HEK293 (cell line): ENCODE results near the gene ABCF2.

Experiments
- CTCF ChIA-PET: fragments of 350-600 bp; formaldehyde crosslinking; extraction: SDS; loops from one replicate; lab custom pipeline; 2021; ENCODE audit warnings: antibody characterized with exemption; lab: Yijun Ruan, JAX
- POLR2A ChIA-PET: fragments of 300-600 bp; formaldehyde crosslinking; extraction: SDS; loops from one replicate; lab custom pipeline; 2020; ENCODE audit warnings: antibody characterized with exemption, inconsistent platforms; lab: Yijun Ruan, JAX
- H3K27ac ChIP-seq: fragments of 200-500 bp; sonication (Bioruptor generic); 2 replicates; pipeline ENCODE4 v1.5.1; 2014; ENCODE audit warnings: low read depth, low read length, control low read depth, inconsistent platforms; ENCODE audit errors: extremely low read depth
- H3K36me3 ChIP-seq, 2 experiments: fragments of 200-500 bp in 1 of 2; sonication (Bioruptor generic) in 1 of 2; 1 replicate in 1 of 2; 2 replicates in 1 of 2; pipeline ENCODE4 v1.5.1; 2014 to 2017; ENCODE audit warnings: inconsistent platforms in 2 of 2, low read length in 2 of 2; ENCODE audit not compliant: control insufficient read depth in 2 of 2, insufficient read depth in 1 of 2
- H3K4me1 ChIP-seq: fragments of 200-500 bp; sonication (Bioruptor generic); 2 replicates; pipeline ENCODE4 v1.5.1; 2014; ENCODE audit warnings: mild to moderate bottlenecking, low read length, inconsistent platforms; ENCODE audit not compliant: control insufficient read depth, insufficient read depth
- H3K4me3 ChIP-seq: 2 replicates; pipeline ENCODE4 v1.5.1; 2011; ENCODE audit warnings: low read depth, mild to moderate bottlenecking, control low read depth, low read length, moderate library complexity
- H3K9me3 ChIP-seq: fragments of 200-500 bp; sonication (Bioruptor generic); 2 replicates; pipeline ENCODE4 v1.5.1; 2014; ENCODE audit warnings: low read depth, low read length, inconsistent platforms; ENCODE audit not compliant: control insufficient read depth, insufficient read depth
- IKZF3 ChIP-seq: fragments of 450-650 bp; IDR thresholded peaks from 2 replicates; pipeline ENCODE4 v1.5.0; 2018; ENCODE audit warnings: missing biosample characterization, mild to moderate bottlenecking, missing genetic modification characterization, moderate library complexity
- KLF8 ChIP-seq: fragments of 450-650 bp; formaldehyde crosslinking; IDR thresholded peaks from 2 replicates; pipeline ENCODE4 v1.5.1; 2016; ENCODE audit warnings: missing biosample characterization, missing genetic modification characterization
- MZF1 ChIP-seq: fragments of 450-650 bp; formaldehyde crosslinking; IDR thresholded peaks from 2 replicates; pipeline ENCODE4 v1.5.1; 2017; ENCODE audit warnings: missing biosample characterization, missing genetic modification characterization, borderline replicate concordance
- PATZ1 ChIP-seq: fragments of 450-650 bp; formaldehyde crosslinking; IDR thresholded peaks from 2 replicates; pipeline ENCODE4 v1.5.1; 2016; ENCODE audit warnings: missing biosample characterization, missing genetic modification characterization
- SCRT1 ChIP-seq: fragments of 450-650 bp; formaldehyde crosslinking; IDR thresholded peaks from 2 replicates; pipeline ENCODE4 v1.5.1; 2016; ENCODE audit warnings: missing biosample characterization, missing genetic modification characterization, borderline replicate concordance
- SP2 ChIP-seq: fragments of 450-650 bp; formaldehyde crosslinking; IDR thresholded peaks from 2 replicates; pipeline ENCODE4 v1.5.1; 2016; ENCODE audit warnings: missing biosample characterization, missing genetic modification characterization
- WT1 ChIP-seq: fragments of 450-650 bp; formaldehyde crosslinking; IDR thresholded peaks from 2 replicates; pipeline ENCODE4 v1.5.1; 2016; ENCODE audit warnings: missing biosample characterization, missing genetic modification characterization
- YY1 ChIP-seq: fragments of 450-650 bp; formaldehyde crosslinking; IDR thresholded peaks from 2 replicates; pipeline ENCODE4 v1.5.1; 2018; ENCODE audit warnings: missing biosample characterization, missing genetic modification characterization
- ZNF169 ChIP-seq: fragments of 450-650 bp; formaldehyde crosslinking; IDR thresholded peaks from 2 replicates; pipeline ENCODE4 v1.5.1; 2016; ENCODE audit warnings: missing biosample characterization, missing genetic modification characterization
- ZNF19 ChIP-seq: fragments of 450-650 bp; formaldehyde crosslinking; IDR thresholded peaks from 2 replicates; pipeline ENCODE4; 2016; ENCODE audit warnings: missing biosample characterization, missing genetic modification characterization, low read depth
- ZNF341 ChIP-seq: fragments of 450-650 bp; formaldehyde crosslinking; IDR thresholded peaks from 2 replicates; pipeline ENCODE4; 2016; ENCODE audit warnings: low read depth, missing biosample characterization, missing genetic modification characterization
- ZNF366 ChIP-seq: fragments of 450-650 bp; formaldehyde crosslinking; conservative IDR thresholded peaks from 2 replicates; pipeline ENCODE4 v1.5.1; 2016; ENCODE audit warnings: missing biosample characterization, missing genetic modification characterization
- ZNF391 ChIP-seq: fragments of 450-650 bp; formaldehyde crosslinking; IDR thresholded peaks from 2 replicates; pipeline ENCODE4 v1.5.1; 2016; ENCODE audit warnings: low read depth, missing biosample characterization, missing genetic modification characterization, borderline replicate concordance
- ZNF529 ChIP-seq: fragments of 450-650 bp; formaldehyde crosslinking; IDR thresholded peaks from 2 replicates; pipeline ENCODE4 v1.5.1; 2017; ENCODE audit warnings: missing genetic modification characterization, missing biosample characterization; ENCODE audit not compliant: insufficient replicate concordance
- ZNF558 ChIP-seq: fragments of 450-650 bp; formaldehyde crosslinking; IDR thresholded peaks from 2 replicates; pipeline ENCODE4 v1.5.1; 2016; ENCODE audit warnings: missing biosample characterization, missing genetic modification characterization
- ZNF837 ChIP-seq: fragments of 450-650 bp; formaldehyde crosslinking; IDR thresholded peaks from 2 replicates; pipeline ENCODE4 v1.5.1; 2016; ENCODE audit warnings: missing biosample characterization, missing genetic modification characterization
- ZNF843 ChIP-seq: fragments of 450-650 bp; formaldehyde crosslinking; IDR thresholded peaks from 2 replicates; pipeline ENCODE4 v1.5.1; 2016; ENCODE audit warnings: missing biosample characterization, missing genetic modification characterization
- TF ChIP-seq, protein P1 (sequence below): fragments of 450-650 bp; formaldehyde crosslinking; IDR thresholded peaks from 2 replicates; pipeline ENCODE4 v1.5.1; 2016; ENCODE audit warnings: missing biosample characterization, missing genetic modification characterization
- TF ChIP-seq, protein P2 (sequence below): fragments of 450-650 bp; formaldehyde crosslinking; IDR thresholded peaks from 2 replicates; pipeline ENCODE4 v1.5.1; 2016; ENCODE audit warnings: missing biosample characterization, missing genetic modification characterization
- TF ChIP-seq, protein P3 (sequence below): fragments of 450-650 bp; formaldehyde crosslinking; IDR thresholded peaks from 2 replicates; pipeline ENCODE4 v1.5.1; 2017; ENCODE audit warnings: missing biosample characterization, missing genetic modification characterization

The ABCF2 gene

GRCh38 chr7:151252961-151253711 lies 26.1 kb upstream of the ABCF2 start (continued):
- TF ChIP-seq, protein P1, sequence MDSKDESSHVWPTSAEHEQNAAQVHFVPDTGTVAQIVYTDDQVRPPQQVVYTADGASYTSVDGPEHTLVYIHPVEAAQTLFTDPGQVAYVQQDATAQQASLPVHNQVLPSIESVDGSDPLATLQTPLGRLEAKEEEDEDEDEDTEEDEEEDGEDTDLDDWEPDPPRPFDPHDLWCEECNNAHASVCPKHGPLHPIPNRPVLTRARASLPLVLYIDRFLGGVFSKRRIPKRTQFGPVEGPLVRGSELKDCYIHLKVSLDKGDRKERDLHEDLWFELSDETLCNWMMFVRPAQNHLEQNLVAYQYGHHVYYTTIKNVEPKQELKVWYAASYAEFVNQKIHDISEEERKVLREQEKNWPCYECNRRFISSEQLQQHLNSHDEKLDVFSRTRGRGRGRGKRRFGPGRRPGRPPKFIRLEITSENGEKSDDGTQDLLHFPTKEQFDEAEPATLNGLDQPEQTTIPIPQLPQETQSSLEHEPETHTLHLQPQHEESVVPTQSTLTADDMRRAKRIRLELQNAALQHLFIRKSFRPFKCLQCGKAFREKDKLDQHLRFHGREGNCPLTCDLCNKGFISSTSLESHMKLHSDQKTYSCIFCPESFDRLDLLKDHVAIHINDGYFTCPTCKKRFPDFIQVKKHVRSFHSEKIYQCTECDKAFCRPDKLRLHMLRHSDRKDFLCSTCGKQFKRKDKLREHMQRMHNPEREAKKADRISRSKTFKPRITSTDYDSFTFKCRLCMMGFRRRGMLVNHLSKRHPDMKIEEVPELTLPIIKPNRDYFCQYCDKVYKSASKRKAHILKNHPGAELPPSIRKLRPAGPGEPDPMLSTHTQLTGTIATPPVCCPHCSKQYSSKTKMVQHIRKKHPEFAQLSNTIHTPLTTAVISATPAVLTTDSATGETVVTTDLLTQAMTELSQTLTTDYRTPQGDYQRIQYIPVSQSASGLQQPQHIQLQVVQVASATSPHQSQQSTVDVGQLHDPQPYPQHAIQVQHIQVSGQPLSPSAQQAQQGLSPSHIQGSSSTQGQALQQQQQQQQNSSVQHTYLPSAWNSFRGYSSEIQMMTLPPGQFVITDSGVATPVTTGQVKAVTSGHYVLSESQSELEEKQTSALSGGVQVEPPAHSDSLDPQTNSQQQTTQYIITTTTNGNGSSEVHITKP (tag by site-specific recombination) = peak; percentile 91
- TF ChIP-seq ZNF837 (no peak), YY1 (tag by site-specific recombination) (no peak), ZNF366 (0 out of 2 replicates have a peak, but pooled peaks have one; percentile 10), ZNF341 (tag by site-specific recombination) (peak; percentile 26; the same call in 1 of the 2 replicates)

DNA sequence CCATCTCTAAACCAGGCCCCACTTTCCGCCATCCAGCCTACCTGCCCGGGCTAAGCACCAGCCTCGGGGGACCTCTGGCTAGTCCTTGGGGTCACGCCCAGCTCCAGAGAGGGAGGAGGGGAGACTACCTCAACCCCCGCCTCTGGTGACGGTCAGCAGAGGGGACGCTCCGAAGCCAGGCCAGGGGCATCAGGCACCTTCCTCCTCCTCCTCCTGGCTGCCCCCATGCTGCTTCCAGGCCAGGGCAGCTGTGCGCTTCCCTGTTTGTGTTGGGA lies 25.5 kb upstream of the ABCF2 start:
- CTCF ChIA-PET = interaction anchor here (1.1 kb wide), 1 partner anchor 9 kb away, joined by 6 read pairs; no protein-coding TSS in a partner anchor
- peaks cover 3% of the 10 kb centered on the region; the same call in 1 of the 2 replicates for H3K4me1 ChIP-seq
- no peak for TF ChIP-seq KLF8 (tag by site-specific recombination)
- no peak for TF ChIP-seq ZNF19 (tag by site-specific recombination)
- TF ChIP-seq ZNF529 (tag by site-specific recombination) = no peak
- no peak for TF ChIP-seq ZNF843 (tag by site-specific recombination)
- TF ChIP-seq ZNF169 (tag by site-specific recombination) = no peak
- TF ChIP-seq PATZ1 (tag by site-specific recombination) = no peak
- TF ChIP-seq, protein P2, sequence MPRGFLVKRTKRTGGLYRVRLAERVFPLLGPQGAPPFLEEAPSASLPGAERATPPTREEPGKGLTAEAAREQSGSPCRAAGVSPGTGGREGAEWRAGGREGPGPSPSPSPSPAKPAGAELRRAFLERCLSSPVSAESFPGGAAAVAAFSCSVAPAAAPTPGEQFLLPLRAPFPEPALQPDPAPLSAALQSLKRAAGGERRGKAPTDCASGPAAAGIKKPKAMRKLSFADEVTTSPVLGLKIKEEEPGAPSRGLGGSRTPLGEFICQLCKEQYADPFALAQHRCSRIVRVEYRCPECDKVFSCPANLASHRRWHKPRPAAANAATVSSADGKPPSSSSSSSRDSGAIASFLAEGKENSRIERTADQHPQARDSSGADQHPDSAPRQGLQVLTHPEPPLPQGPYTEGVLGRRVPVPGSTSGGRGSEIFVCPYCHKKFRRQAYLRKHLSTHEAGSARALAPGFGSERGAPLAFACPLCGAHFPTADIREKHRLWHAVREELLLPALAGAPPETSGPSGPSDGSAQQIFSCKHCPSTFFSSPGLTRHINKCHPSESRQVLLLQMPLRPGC = no peak
- TF ChIP-seq, protein P3, sequence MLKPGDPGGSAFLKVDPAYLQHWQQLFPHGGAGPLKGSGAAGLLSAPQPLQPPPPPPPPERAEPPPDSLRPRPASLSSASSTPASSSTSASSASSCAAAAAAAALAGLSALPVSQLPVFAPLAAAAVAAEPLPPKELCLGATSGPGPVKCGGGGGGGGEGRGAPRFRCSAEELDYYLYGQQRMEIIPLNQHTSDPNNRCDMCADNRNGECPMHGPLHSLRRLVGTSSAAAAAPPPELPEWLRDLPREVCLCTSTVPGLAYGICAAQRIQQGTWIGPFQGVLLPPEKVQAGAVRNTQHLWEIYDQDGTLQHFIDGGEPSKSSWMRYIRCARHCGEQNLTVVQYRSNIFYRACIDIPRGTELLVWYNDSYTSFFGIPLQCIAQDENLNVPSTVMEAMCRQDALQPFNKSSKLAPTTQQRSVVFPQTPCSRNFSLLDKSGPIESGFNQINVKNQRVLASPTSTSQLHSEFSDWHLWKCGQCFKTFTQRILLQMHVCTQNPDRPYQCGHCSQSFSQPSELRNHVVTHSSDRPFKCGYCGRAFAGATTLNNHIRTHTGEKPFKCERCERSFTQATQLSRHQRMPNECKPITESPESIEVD (tag by site-specific recombination) = no peak
- no peak for TF ChIP-seq IKZF3
- no peak for TF ChIP-seq WT1 (tag by site-specific recombination)
- no peak for TF ChIP-seq SCRT1 (tag by site-specific recombination)
- no peak for TF ChIP-seq SP2 (tag by site-specific recombination)
- no peak for TF ChIP-seq ZNF391
- no peak for TF ChIP-seq ZNF558 (tag by site-specific recombination)
- TF ChIP-seq MZF1 = no peak
- TF ChIP-seq, all 188 proteins: peak for 0
- Histone ChIP-seq H3K27ac (peak overlapping the region; percentile 62), H3K9me3 (no peaks in the 10 kb centered on the region), H3K4me3 (no peak overlapping the region), H3K36me3 (no peaks in the 10 kb centered on the region)
- POLR2A ChIA-PET = interaction anchor here (0.7 to 1.4 kb wide), 5 partner anchors 12 to 75 kb away, joined by 3 to 7 read pairs (median 6); partner anchors contain the start of genes ABCF2 and CHPF2
